ENCODE data around the gene NXPH1.

Gene NXPH1

DNA sequence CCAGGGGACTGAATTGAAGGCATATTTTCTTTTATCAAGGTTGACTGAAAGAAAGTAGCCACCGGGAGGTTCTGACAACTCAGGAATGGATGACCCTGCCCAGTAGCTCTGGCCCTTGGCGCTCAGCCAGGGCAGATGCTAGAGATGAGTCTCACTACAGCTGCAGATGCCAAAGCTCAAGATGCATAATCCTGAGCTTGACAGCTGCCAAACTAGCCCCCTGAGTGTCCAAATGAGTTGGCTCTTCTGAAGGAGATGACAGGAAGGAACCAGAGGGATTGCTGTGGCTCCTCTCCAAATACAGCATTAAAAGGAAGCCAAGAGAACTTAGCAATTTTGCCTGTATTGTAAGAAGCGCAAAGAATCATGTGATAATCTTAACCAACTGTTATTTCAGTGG, 78.4 kb downstream of the NXPH1 start:
- no peak for DNase-seq

DNA sequence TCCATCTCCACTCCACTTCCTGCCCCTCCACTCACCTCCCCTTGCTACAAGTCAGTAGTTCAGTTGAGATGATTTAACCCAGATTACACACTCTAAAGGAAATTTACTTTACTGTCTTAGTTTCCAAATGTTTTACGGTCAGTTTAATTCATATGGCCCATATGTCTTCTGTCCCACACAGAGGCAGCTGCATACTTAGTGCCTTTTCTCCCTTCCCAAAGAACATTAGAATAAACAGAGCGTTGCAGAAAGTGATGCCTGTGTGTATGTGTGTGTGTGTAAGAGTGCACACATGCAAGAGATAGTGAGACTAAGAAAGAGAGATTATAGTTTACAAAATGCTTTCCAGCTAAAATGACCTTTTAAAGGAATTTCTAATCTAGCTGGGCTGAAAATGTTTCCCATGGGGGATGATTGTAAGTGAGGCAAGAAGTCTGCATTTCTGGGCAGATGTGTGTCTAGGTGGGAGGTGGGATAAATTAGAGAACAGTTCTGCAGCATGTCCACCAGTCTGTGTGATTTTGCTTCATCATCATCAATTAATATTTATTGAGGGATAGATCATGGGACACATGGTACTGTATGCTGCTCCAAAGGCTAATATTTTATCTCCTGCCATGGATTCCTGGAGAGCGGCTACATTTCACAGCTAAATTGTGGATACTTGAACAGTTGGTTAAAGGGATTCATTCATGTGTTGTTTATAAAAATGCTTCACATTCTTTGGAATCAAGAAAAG, 81.5 kb downstream of the NXPH1 start:
- no peak for DNase-seq

DNA sequence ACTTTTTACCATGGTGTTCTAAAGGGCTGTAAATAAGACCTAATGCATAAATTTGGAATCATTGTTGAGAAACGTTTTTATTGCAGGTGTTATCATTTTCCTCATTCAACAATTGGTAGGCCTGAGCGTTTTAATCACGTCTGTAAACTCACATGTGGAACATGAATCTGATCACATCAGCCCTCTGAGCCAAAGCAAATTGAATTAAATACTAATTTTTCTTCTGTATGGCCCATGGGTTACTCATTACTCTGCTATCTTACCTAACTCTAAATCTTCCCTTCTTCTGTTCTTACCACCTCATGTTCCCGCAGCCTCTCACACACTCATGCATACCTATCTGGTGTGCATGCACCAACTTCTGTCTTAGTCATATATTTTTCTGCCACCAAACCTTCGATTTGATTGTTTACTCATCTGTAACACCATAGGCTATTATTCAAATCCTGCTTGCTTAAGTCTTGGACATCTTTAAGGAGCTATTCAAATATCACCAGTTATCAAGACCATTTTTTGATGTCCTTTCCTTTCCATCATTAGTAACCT, 82.3 kb downstream of the NXPH1 start:
- no peak for DNase-seq

DNA sequence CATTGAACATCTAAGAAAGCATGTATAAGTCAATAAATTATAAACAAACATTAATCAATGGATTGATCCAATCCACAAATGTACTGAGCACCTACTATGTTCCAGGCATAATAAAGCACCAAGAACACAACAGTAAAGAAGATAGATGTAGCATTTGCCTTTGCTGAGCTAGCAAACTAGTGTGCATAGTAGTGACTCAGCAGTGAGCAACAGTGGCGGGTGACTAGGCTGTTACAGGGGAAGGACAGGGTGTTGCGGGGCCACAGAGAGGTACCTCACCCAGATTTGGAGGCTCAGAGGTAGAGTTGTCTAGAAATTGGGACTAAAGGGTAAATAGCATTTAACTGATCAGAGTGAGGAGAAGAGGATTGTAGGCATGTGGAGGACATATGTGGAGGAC, 83.6 kb downstream of the NXPH1 start:
- DNase-seq, result no peak

DNA sequence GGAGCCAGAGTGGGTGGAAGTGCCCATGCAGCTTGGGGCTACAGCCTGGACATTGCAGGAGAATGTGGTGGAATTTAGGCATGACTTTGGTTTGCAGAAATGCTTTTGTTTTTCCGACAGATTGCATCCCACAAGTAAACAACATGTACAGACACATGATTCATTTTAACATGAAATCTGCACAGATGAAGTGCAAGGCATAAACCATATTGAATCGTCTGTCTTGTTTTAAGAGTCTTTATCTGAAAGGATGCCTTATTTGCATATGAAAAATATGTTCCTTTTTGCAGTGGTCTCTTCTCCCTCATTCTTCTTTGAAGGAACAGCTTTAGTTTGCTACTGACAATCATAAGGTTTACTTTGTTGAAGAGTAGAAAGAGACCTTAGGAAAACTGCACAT, 94.9 kb downstream of the NXPH1 start:
- DNase-seq, result no peak

DNA sequence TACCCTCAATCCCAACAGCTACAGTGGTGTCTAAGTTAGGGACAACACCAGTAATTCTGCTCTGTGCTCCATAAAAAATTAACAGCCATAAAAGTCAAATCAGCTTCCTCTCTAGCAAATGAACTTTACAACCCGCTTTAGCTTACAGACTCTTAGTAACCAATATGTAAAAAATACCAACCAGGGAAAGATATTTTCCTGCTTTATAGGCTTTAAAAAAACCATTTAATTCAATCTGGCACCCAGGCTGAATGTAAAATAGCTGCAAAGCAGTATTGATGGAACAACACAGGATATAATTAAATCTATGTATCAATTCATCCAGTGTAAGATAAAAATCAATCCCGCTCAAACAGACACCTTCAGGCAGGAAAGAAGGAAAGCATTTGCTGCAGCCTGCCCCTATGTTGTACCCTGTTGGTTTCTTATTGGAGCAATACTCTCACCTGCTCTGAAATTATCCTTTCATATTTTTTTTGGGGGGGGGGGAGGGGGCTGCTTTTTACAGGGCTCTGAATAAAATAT, 98.6 kb downstream of the NXPH1 start:
- no peak for DNase-seq

DNA sequence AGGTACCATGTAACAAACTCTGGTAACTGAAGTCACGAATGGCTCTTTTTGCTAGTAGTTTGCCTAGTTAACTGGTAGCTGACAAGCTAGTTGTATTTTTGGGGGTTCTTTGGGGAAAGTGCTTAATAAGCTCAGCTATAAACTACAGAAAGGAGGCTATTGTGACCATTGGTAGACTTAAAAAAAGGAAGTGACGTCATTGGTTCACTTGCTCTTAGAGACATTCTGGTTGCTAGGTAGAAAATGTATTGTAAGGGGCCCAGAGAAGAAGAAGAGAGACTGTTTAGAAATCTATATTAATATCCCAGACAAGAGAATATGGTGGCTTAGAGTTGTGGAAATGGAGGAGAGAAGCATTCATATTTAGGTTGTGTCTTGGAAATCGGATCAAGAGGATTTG, 103.0 kb downstream of the NXPH1 start:
- no peak for DNase-seq

DNA sequence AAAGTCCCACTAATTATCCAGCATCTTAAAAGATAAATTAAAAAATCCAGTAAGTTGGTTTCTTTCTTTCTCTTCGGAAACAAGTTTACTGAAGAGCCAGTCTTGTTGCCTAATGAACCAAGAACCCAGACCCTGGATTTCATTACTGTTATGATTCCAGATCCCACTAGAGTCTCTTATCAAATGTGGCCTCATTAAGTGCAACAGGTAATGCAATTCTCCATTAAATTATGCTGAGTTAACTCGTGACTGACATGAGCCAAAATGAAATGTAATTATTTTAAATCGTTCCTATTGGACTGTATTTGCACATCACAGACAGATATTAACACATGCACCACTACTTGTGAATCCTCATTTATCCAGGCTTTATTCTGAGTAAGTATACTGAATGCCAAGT, 115.6 kb downstream of the NXPH1 start:
- no peak for DNase-seq

DNA sequence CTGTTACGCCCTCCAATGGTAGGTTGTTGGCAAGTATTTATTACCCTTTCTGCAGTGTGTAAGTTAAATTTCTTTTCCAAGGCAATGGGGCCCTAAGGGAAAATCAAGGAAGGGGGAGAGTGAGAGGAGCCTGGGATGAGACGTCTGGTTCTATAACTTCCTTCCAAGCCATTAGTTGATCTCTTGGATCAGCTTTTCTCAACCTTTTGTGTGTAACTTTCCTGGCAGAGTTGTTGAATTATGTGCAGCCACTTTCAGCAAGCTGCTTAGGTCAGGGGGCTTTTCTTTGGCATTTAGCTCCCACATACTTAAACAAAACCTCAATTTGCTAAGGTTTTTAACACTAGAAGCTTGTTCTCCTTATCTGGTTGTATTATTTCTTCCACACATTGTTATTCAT, 127.1 kb downstream of the NXPH1 start:
- DNase-seq, result no peak

DNA sequence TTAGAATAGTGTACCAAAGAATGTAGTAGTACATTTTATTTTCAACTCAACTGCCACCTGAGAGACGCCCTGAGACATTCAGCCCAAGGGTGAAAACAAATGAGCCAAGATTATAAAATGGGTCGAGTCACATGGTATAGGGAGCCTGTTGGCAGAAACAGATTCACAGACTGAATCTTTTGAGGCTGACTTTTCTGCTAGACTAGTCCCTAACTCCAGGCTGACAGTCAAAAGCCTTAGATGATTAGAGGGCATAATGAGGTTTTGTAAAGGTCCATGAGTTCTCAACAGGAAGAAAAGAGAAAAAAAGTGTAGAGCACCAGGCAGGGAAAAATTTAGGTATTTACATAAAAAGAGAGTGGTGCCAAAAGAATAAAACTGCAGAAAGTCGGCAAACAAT, 128.0 kb downstream of the NXPH1 start:
- DNase-seq, result no peak

DNA sequence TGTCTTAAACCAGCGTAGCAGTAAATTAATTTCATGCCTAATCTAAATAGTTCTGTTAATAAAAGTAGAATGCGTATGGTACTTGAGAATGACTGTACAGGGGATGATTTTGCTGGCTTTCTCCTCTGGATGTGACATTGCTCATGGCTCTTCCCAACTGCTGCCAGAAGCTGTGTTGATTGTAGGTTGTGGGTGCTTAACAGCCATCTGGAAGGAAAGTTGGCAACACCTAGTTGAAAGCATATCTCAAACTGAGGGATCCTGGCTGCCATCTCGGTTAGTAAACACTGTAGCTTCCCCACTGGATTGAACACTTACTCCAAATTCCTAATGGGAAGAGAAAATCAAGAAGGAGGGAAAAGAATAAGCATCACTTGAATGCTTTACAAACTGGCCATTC, 130.9 kb downstream of the NXPH1 start:
- no peak for DNase-seq

DNA sequence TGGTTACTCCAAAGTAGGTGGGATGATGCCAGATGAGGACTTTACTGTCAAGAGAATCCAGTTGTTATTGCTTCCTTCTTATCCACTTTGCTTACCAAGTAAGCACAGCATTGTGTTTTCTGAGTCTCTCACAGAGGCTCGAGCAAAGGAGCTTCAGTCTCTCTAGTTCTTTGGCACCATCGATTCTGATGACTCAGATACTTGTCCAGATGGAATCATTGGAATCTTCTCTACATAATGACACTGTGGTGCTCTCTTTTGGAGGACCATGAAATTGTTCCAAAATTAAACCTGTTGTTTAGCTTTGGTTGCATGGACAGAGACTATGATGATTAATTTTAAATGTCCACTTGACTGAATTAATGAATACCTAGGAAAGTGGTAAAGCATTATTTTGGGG, 132.6 kb downstream of the NXPH1 start:
- no peak for DNase-seq

DNA sequence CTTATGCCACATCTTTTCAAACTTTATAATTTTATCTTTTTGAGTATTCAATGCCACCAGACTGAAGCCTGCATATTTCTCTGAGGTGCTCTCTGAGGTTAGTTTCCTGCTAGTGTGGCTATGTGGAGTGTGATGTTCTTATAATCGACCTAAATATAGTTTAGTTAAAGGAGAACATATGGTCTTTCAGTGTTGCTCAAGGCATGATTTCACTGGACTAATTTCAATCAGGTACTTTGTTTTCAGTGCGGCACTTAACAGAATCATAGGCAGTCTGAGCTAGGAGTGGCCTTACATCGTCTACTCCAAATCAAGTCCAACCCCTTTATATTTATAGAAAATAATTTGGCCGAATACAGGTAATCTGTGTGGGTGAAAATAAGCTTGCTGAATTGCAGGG, 134.2 kb downstream of the NXPH1 start:
- no peak for DNase-seq

DNA sequence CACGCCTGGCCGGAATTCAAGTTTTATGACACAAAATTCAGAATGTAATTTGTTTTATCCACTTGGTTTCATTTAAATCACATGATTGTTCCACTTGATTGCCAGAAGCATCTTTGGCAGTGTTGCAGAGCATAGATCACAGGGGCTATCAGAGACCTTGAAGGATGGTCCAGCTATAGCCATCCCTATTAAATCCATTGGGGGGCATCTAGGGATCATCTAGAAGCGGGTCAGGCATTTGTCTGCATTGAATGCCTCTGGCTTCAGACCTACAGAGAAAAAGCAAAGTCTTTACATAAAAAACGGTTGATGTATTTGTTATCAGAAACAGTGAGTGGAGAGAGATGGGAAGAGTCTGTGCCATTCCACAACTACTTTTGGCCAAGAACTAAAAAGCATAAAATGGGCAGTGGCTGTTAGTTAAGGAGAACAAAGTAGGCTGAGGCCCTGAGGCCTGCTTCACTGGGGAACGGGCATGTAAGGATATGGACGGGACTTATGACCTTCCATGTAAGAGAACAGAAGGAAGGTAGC, 146.3 kb downstream of the NXPH1 start:
- DNase-seq, result no peak

DNA sequence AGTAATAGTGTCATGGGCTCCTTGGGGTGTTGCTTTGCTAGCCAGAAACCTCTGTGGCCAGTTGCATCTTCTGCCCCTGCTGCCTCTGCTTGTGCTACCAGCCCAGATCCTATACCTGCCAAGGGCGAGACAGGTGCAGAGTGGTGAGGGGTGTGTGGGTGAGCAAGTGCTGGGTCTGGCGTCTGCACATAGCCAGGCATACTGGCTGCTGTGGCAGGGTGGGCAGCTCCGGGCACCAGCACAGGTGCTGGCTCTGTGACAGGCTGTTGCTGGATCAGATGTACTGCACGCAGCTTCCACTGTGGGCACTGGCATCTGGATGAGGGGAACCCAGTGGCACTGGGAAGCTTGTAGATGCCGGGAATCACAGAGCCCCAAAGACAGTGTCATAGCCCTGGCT, 148.4 kb downstream of the NXPH1 start:
- no peak for DNase-seq

DNA sequence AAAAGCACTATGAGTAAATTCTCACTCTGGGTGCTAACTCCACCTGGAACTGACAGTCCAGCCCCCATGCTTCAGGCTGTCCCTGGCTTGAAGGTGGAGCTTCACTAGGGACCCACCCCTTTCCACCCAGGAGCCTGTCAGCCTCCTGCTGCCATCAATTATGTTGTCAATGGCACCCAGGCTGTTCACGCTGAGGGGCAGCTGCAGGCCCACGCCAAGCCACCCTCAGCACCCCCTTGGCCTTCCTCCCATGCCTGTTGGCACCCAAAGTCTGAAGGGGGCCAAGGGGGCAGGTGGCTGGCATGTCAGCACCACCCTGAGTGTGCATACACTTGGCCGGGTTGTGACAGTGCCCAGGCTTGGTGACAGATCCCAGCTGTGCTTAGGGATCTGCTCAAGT, 149.3 kb downstream of the NXPH1 start:
- no peak for DNase-seq

DNA sequence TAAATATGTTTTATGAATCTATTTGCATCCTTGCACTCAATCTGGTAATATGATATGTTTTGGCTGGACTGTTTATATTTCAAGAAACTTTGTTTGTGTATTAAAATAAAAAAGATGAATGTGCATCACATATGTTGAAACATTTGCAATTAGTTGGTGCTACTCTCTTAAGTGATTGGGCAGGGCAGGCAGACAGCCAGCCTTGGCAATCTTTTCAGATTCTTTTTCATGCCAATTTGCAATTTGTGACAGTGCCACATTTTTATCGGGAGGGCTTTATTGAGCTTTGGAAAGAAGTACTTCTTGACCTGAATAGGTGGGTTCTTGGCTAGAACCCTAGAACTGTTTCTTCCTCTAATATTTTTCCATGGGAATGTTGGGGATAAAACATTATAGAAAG, 152.2 kb downstream of the NXPH1 start:
- no peak for DNase-seq

DNA sequence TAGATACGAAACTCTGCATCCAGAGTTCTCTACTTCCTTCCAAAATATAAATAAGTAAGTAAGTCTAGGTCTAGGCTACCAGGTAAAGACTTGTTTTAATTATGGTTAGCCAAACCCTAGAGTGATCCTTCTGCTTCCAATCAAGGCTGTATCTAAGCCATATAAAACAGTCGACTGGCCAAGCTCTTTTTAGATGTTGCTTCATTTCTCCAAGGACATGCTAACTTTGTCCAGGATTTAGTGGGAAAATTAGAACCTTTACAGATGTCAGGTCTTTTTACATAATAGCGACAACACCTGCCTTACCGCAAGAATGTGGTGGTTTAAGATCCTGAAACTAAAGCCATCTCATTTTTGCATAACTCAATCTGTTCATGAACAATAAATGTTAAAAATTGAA, 156.8 kb downstream of the NXPH1 start:
- no peak for DNase-seq

DNA sequence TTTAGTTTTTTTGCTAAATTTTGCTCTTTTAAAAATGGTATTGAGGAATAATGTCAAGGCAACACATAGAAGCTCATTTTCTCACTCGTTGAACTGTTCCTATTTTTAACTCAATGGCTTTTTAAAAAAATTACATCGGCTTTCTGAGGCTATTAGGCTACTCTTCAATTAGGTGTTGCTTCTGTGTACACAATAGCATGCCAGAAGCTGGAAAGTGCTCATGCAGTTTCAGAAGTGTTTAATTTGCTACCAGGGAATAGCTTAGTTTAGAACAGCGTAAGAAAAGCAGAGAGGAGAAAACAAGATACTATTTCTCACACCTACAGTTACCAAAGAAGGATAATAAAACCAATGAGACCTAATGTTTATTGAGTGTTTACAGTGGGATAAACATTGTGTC, 157.4 kb downstream of the NXPH1 start:
- DNase-seq, result no peak

DNA sequence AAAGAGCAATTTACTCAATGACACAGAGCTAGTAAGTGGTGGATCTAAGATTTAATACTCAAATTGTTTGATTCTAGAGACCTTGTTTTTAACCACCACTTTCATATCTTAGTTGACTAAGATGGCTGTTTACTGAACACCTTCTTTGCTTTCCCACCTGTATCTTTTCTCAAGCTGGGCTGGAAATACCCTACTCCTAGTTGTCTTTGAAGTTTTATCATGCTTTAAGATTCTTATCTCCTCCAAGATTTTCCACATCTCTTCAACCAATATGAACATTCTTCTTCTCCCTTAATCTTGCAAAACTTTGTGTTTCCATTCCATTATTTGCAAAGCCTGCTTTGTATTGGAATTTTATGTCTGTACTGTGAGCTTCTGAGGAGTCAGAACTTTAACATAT, 157.9 kb downstream of the NXPH1 start:
- DNase-seq, result no peak

DNA sequence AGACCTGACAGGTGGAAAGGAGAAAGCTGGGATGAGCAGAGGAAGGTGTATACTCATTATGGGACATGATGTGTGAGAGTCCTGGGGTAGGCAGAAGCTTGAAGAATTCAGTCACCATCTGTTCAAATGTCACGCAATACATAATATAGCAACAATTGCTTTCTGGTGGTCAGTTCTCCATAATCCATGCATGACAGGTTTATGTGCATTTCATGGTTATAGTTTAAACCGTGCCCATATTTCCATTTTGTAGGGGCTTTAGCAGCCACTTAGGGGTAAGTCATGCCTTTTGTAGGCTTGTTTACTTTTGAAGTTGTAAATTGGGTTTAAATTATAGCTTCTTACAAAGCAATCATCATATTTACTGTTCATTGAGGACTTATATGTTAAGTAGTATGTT, 158.8 kb downstream of the NXPH1 start:
- no peak for DNase-seq

DNA sequence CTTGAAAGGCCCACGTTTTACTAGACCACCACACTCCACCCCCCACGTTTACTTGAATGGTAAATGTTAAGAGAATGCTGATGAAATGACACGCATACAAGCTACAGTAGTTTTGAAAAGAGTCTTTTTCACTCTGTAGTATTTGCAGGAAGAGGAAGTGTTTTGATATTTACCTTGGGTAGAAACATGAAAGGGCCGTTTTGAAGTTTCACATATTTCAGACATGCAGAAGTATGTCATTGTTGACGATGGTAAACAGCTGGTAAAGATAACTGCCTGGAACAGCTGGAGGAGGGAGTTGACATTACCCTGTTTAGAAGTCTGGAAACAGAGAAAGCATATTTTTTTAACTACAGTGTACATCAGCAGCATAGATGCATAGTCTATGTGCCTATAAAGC, 160.7 kb downstream of the NXPH1 start:
- no peak for DNase-seq

DNA sequence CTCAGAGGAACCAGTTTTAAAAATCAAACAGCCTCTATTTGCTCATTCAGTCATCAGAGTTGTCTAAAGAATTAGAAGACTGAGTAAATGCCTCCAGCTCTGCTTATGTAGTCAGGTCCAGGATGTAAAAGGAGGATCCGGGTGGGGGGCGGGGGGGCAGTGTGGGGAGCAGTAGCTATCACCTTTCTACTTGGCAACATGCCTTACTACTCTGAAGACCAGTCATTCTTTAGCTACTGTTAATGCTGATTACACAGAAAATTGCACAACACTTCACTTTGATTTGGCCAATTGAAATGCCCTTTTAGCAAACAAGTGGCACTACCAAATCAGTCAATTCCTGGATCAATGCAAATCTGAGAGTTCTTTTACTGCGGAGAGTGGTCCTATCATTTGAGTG, 164.2 kb downstream of the NXPH1 start:
- no peak for DNase-seq

DNA sequence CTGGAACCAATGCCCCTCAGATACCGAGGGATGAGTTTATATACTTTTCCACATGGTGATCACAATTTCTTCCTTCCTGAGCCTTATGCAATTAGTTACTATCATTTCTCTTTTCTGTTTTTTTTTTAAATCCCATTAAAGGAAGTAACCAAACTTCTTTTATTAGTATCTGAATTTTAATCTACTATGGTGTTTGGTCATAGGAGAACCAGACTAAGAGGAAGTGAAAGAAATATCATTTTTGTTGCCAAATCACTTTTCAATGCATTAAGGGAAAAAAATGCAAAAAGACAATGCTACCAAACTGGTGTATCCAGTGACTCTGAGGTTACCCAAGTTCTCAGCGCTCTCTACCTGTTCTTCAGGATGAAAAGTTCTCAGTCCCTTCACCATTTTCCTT, 167.7 kb downstream of the NXPH1 start:
- DNase-seq, result no peak

DNA sequence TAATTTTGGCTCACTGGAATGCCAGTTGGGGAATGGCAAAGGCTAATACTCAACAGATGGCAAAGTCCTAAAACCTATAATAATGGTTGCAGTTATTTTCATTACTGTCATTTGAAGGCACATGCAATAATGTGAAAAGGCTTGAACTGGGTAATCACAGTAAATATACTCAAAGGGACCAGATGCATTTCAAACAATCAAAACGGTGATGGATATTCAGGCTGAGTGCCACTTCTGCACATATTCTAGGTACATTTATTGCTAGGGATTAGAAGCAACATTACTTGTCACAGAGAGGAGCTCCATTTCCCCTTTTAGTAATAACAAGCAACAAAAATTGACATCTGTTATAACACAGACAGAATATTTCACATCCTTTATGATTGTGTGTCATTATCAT, 171.8 kb downstream of the NXPH1 start:
- no peak for DNase-seq

Data from activated CD4-positive, alpha-beta T cell treated with anti-CD3 and anti-CD28 coated beads, Interleukin-2, amount 50 U/mL, for 1 hour (primary cell).